HL-60 (cell line): ENCODE results near the gene GRHL3.

Experiments
- CTCF ChIP-seq: IDR thresholded peaks from one replicate; pipeline ENCODE4 v1.5.1; 2011; ENCODE audit warnings: low read length, control low read depth, inconsistent platforms; ENCODE audit not compliant: insufficient read depth
- GABPA ChIP-seq: IDR thresholded peaks from 2 replicates; pipeline ENCODE4 v1.6.1; 2012; ENCODE audit warnings: low read depth
- POLR2AphosphoS5 ChIP-seq: IDR thresholded peaks from 2 replicates; pipeline ENCODE4 v1.6.1; 2012; ENCODE audit warnings: low read depth
- REST ChIP-seq: IDR thresholded peaks from 2 replicates; pipeline ENCODE4 v1.6.1; 2012; ENCODE audit warnings: low read depth; ENCODE audit not compliant: insufficient replicate concordance
- SPI1 ChIP-seq: IDR thresholded peaks from 2 replicates; pipeline ENCODE4 v1.6.1; 2012; ENCODE audit warnings: low read depth, mild to moderate bottlenecking, borderline replicate concordance

- no peak for TF ChIP-seq CTCF
- TF ChIP-seq GABPA, result no peak
- no peak for TF ChIP-seq POLR2AphosphoS5
- TF ChIP-seq REST, result no peak
- TF ChIP-seq SPI1, result no peak
Measured at GRCh38 chr1:24301785-24302175, 17.4 kb upstream of the GRHL3 start.
